ENCODE data around the gene GUCY2C. TPM values are rescaled to one million over a fixed set of nuclear protein-coding genes. Genes with fewer than 3 reads are reported as not detected.

The GUCY2C gene
- total and polyA plus RNA-seq, 4 donors, result 0.01 to 0.05 TPM; not detected in 2

DNA sequence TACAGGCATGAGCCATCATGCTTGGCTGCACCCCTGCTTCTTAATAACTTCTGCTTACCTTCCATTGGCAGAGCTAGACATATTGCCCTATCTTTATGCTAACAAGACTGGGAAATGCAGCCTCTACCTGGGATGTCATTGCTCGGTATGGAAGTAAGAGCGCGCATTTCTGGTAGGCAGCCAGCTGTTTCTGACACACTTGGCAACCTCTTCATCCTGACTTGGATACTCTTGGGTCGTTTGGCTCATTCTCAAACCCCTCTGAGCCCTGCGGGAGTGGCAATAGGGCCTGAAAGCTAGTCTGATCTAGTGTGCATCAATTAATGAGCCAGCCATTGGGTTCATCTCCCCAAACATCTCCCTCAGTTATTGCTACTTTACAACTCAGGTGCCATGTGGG is 123.3 kb downstream of the GUCY2C start:
- H3K9ac ChIP-seq (ENCODE audit: low read depth in 1 of 2, low read length in 2 of 2), result no peak overlapping the region
- no peaks in the 10 kb centered on the region for H3K27me3 ChIP-seq (ENCODE audit: control insufficient read depth in 4 of 4, insufficient read depth in 4 of 4, low read length in 3 of 4)
- H3K4me1 ChIP-seq (ENCODE audit: control insufficient read depth in 4 of 4, insufficient read depth in 4 of 4, low read length in 3 of 4), result peaks cover 0 to 1% (median 0%) of the 10 kb centered on the region in 4 donors
- H3K36me3 ChIP-seq (ENCODE audit: control insufficient read depth in 4 of 4, insufficient read depth in 3 of 4, low read depth in 1 of 4, low read length in 3 of 4), result no peaks in the 10 kb centered on the region
- no peaks in the 10 kb centered on the region for H3K9me3 ChIP-seq (ENCODE audit: control insufficient read depth in 4 of 4, low read length in 3 of 4)
- TF ChIP-seq, protein P1, sequence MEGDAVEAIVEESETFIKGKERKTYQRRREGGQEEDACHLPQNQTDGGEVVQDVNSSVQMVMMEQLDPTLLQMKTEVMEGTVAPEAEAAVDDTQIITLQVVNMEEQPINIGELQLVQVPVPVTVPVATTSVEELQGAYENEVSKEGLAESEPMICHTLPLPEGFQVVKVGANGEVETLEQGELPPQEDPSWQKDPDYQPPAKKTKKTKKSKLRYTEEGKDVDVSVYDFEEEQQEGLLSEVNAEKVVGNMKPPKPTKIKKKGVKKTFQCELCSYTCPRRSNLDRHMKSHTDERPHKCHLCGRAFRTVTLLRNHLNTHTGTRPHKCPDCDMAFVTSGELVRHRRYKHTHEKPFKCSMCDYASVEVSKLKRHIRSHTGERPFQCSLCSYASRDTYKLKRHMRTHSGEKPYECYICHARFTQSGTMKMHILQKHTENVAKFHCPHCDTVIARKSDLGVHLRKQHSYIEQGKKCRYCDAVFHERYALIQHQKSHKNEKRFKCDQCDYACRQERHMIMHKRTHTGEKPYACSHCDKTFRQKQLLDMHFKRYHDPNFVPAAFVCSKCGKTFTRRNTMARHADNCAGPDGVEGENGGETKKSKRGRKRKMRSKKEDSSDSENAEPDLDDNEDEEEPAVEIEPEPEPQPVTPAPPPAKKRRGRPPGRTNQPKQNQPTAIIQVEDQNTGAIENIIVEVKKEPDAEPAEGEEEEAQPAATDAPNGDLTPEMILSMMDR (IDR thresholded peaks at IDR 0.05; ENCODE audit: low read depth, low read length, missing input control), result no peak
- TF ChIP-seq JUND (IDR thresholded peaks at IDR 0.05) (no peak), HNF4G (IDR thresholded peaks at IDR 0.05) (no peak), SP1 (IDR thresholded peaks at IDR 0.05) (no peak), NR2F2 (IDR thresholded peaks at IDR 0.05) (no peak), FOXA1 (IDR thresholded peaks at IDR 0.05) (no peak), FOXA2 (IDR thresholded peaks at IDR 0.05) (no peak), HNF4A (conservative IDR thresholded peaks at IDR 0.05) (no peak), YY1 (IDR thresholded peaks at IDR 0.05) (no peak), GABPA (IDR thresholded peaks at IDR 0.05 in 1 of 2, conservative IDR thresholded peaks at IDR 0.05 in 1 of 2) (no peak), RAD21 (IDR thresholded peaks at IDR 0.05) (no peak)
- TF ChIP-seq, protein P2, sequence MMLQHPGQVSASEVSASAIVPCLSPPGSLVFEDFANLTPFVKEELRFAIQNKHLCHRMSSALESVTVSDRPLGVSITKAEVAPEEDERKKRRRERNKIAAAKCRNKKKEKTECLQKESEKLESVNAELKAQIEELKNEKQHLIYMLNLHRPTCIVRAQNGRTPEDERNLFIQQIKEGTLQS (IDR thresholded peaks at IDR 0.05), result no peak
- TF ChIP-seq, protein P3, sequence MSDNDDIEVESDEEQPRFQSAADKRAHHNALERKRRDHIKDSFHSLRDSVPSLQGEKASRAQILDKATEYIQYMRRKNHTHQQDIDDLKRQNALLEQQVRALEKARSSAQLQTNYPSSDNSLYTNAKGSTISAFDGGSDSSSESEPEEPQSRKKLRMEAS (IDR thresholded peaks at IDR 0.05), result no peak
- TF ChIP-seq, protein P4, sequence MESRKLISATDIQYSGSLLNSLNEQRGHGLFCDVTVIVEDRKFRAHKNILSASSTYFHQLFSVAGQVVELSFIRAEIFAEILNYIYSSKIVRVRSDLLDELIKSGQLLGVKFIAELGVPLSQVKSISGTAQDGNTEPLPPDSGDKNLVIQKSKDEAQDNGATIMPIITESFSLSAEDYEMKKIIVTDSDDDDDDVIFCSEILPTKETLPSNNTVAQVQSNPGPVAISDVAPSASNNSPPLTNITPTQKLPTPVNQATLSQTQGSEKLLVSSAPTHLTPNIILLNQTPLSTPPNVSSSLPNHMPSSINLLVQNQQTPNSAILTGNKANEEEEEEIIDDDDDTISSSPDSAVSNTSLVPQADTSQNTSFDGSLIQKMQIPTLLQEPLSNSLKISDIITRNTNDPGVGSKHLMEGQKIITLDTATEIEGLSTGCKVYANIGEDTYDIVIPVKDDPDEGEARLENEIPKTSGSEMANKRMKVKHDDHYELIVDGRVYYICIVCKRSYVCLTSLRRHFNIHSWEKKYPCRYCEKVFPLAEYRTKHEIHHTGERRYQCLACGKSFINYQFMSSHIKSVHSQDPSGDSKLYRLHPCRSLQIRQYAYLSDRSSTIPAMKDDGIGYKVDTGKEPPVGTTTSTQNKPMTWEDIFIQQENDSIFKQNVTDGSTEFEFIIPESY (IDR thresholded peaks at IDR 0.05), result no peak
- H3K4me3 ChIP-seq (ENCODE audit: low read depth in 1 of 3, low read length in 3 of 3), result no peak overlapping the region
- 86% methylated on average over 5 of the region's 5 CpGs for WGBS
- no peak for DNase-seq (ENCODE audit: low spot score)
- no peak overlapping the region for H3K27ac ChIP-seq (ENCODE audit: low read depth in 1 of 2, low read length in 2 of 2)

DNA sequence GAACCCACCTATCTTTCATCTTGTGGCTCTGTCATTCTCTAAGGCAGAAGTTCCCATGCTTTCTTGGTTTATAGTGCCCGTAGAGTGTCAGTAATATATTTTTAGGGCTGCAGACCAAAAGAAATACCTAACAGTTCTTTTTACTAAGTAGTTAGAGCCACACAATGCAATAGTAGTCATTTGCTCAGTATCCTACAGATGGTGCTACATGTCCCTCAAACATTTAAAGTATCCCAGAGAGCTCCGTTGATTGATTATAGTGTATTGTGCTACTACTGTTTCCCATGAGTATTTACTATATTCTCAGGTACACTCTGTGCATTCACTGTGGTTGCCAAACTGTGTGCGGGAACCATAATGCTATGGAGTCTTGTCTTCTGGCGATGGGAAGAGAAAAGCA is 124.0 kb downstream of the GUCY2C start:
- TF ChIP-seq, protein P3 (IDR thresholded peaks at IDR 0.05), result no peak
- TF ChIP-seq HNF4A (conservative IDR thresholded peaks at IDR 0.05) (no peak), JUND (IDR thresholded peaks at IDR 0.05) (no peak), SP1 (IDR thresholded peaks at IDR 0.05) (no peak), HNF4G (IDR thresholded peaks at IDR 0.05) (no peak), NR2F2 (IDR thresholded peaks at IDR 0.05) (no peak), GABPA (IDR thresholded peaks at IDR 0.05 in 1 of 2, conservative IDR thresholded peaks at IDR 0.05 in 1 of 2) (no peak)
- TF ChIP-seq, protein P2 (IDR thresholded peaks at IDR 0.05), result no peak
- H3K27ac ChIP-seq (ENCODE audit: low read depth in 1 of 2, low read length in 2 of 2), result no peak overlapping the region
- no peaks in the 10 kb centered on the region for H3K36me3 ChIP-seq (ENCODE audit: control insufficient read depth in 4 of 4, insufficient read depth in 3 of 4, low read depth in 1 of 4, low read length in 3 of 4)
- H3K9me3 ChIP-seq (ENCODE audit: control insufficient read depth in 4 of 4, low read length in 3 of 4), result no peaks in the 10 kb centered on the region
- no peak for DNase-seq (ENCODE audit: low spot score)
- WGBS, result 83% methylated on average over 4 of the region's 4 CpGs
- H3K27me3 ChIP-seq (ENCODE audit: control insufficient read depth in 4 of 4, insufficient read depth in 4 of 4, low read length in 3 of 4), result no peaks in the 10 kb centered on the region
- no peak overlapping the region for H3K4me3 ChIP-seq (ENCODE audit: low read depth in 1 of 3, low read length in 3 of 3)
- no peak overlapping the region for H3K9ac ChIP-seq (ENCODE audit: low read depth in 1 of 2, low read length in 2 of 2)
- peaks cover 0 to 7% (median 3%) of the 10 kb centered on the region in 4 donors for H3K4me1 ChIP-seq (ENCODE audit: control insufficient read depth in 4 of 4, insufficient read depth in 4 of 4, low read length in 3 of 4)
